ENCODE data around the gene TCAIM. TPM values are rescaled to one million over a fixed set of nuclear protein-coding genes. Genes with fewer than 3 reads are reported as not detected.

The TCAIM gene
- total RNA-seq, 3 donors from 2014 or later (not counting 1 experiment from before 2014, with no cell fraction given) = 10.9 to 11.2 (median 11.0) TPM

- Histone ChIP-seq H3K4me3 (ENCODE audit: low read length) (no peak overlapping the region), H3K27ac (ENCODE audit: low read length) (no peak overlapping the region), H3K27me3 (ENCODE audit: control insufficient read depth, insufficient read depth, low read length) (peaks cover 2% of the 10 kb centered on the region), H3K36me3 (ENCODE audit: control insufficient read depth, insufficient read depth, low read length) (no peaks in the 10 kb centered on the region), H3K9me3 (ENCODE audit: control insufficient read depth, insufficient read depth, low read length) (no peaks in the 10 kb centered on the region), H3K4me1 (ENCODE audit: control insufficient read depth, insufficient read depth, low read length) (no peaks in the 10 kb centered on the region)
- no peak for ATAC-seq
- Mint-ChIP-seq H3K9me3 (no peaks in the 10 kb centered on the region), H3K4me1 (no peaks in the 10 kb centered on the region), H3K36me3 (peaks cover 6% of the 10 kb centered on the region), H3K4me3 (no peak overlapping the region), H3K27me3 (ENCODE audit: low read depth in 2 of 2) (peaks cover 13 to 43% of the 10 kb centered on the region in 2 donors), H3K27ac (no peak overlapping the region)
- no peak for DNase-seq
- intact Hi-C loops (cut with micrococcal nuclease) = no loop called here
- TF ChIP-seq CTCF (IDR thresholded peaks at IDR 0.05) = no peak
- no CpG with 5 or more reads among the region's 2 CpGs for WGBS (ENCODE audit: insufficient coverage)
These were observed 12.5 kb upstream of the TCAIM start for GRCh38 chr3:44326019-44326418.

- H3K36me3 ChIP-seq (ENCODE audit: control insufficient read depth, insufficient read depth, low read length) = no peaks in the 10 kb centered on the region
- H3K27me3 ChIP-seq (ENCODE audit: control insufficient read depth, insufficient read depth, low read length) = peaks cover 2% of the 10 kb centered on the region
- no peak overlapping the region for H3K27ac ChIP-seq (ENCODE audit: low read length)
- Mint-ChIP-seq H3K27me3 (ENCODE audit: low read depth in 2 of 2) (peaks cover 11 to 38% of the 10 kb centered on the region in 2 donors), H3K36me3 (peaks cover 6% of the 10 kb centered on the region), H3K4me3 (no peak overlapping the region), H3K27ac (no peak overlapping the region), H3K9me3 (no peaks in the 10 kb centered on the region), H3K4me1 (no peaks in the 10 kb centered on the region)
- no peak for DNase-seq
- H3K4me1 ChIP-seq (ENCODE audit: control insufficient read depth, insufficient read depth, low read length) = no peaks in the 10 kb centered on the region
- no CpG with 5 or more reads among the region's 3 CpGs for WGBS (ENCODE audit: insufficient coverage)
- no peak overlapping the region for H3K4me3 ChIP-seq (ENCODE audit: low read length)
- ATAC-seq = no peak
- no peaks in the 10 kb centered on the region for H3K9me3 ChIP-seq (ENCODE audit: control insufficient read depth, insufficient read depth, low read length)
- intact Hi-C loops (cut with micrococcal nuclease) = no loop called here
- TF ChIP-seq CTCF (IDR thresholded peaks at IDR 0.05) = no peak
These were observed 12.1 kb upstream of the TCAIM start for GRCh38 chr3:44326515-44326914.

GRCh38 chr3:44329946-44330345 lies 8.6 kb upstream of the TCAIM start:
- intact Hi-C loops (cut with micrococcal nuclease) = loop anchor here (10.0 kb wide), 2 partner anchors 145 to 435 kb away; partner anchors contain the start of genes KIAA1143, KIF15 and ZNF445
- Histone ChIP-seq H3K9me3 (ENCODE audit: control insufficient read depth, insufficient read depth, low read length) (no peaks in the 10 kb centered on the region), H3K36me3 (ENCODE audit: control insufficient read depth, insufficient read depth, low read length) (no peaks in the 10 kb centered on the region), H3K4me1 (ENCODE audit: control insufficient read depth, insufficient read depth, low read length) (no peaks in the 10 kb centered on the region), H3K27ac (ENCODE audit: low read length) (no peak overlapping the region), H3K4me3 (ENCODE audit: low read length) (no peak overlapping the region), H3K27me3 (ENCODE audit: control insufficient read depth, insufficient read depth, low read length) (peaks cover 2% of the 10 kb centered on the region)
- no peaks in the 10 kb centered on the region for H3K9me3 Mint-ChIP-seq
- H3K27me3 Mint-ChIP-seq (ENCODE audit: low read depth in 2 of 2) = peaks cover 22 to 30% of the 10 kb centered on the region in 2 donors
- H3K36me3 Mint-ChIP-seq = peaks cover 6% of the 10 kb centered on the region
- H3K4me3 Mint-ChIP-seq = no peak overlapping the region
- H3K4me1 Mint-ChIP-seq = no peaks in the 10 kb centered on the region
- DNase-seq (no peak), ATAC-seq (no peak)
- no peak overlapping the region for H3K27ac Mint-ChIP-seq
- no peak for TF ChIP-seq CTCF (IDR thresholded peaks at IDR 0.05)

GRCh38 chr3:44330444-44330843 lies 8.1 kb upstream of the TCAIM start:
- no peak overlapping the region for H3K4me3 ChIP-seq (ENCODE audit: low read length)
- H3K4me1 ChIP-seq (ENCODE audit: control insufficient read depth, insufficient read depth, low read length) = no peaks in the 10 kb centered on the region
- Mint-ChIP-seq H3K9me3 (no peaks in the 10 kb centered on the region), H3K4me3 (no peak overlapping the region), H3K27me3 (ENCODE audit: low read depth in 2 of 2) (peaks cover 21 to 27% of the 10 kb centered on the region in 2 donors), H3K27ac (no peak overlapping the region), H3K4me1 (no peaks in the 10 kb centered on the region), H3K36me3 (peaks cover 6% of the 10 kb centered on the region)
- no peak for TF ChIP-seq CTCF (IDR thresholded peaks at IDR 0.05)
- H3K27me3 ChIP-seq (ENCODE audit: control insufficient read depth, insufficient read depth, low read length) = peaks cover 2% of the 10 kb centered on the region
- H3K9me3 ChIP-seq (ENCODE audit: control insufficient read depth, insufficient read depth, low read length) = no peaks in the 10 kb centered on the region
- DNase-seq = no peak
- no peak overlapping the region for H3K27ac ChIP-seq (ENCODE audit: low read length)
- 53% methylated on average over 2 of the region's 2 CpGs for WGBS (ENCODE audit: insufficient coverage)
- H3K36me3 ChIP-seq (ENCODE audit: control insufficient read depth, insufficient read depth, low read length) = no peaks in the 10 kb centered on the region
- no peak for ATAC-seq
- intact Hi-C loops (cut with micrococcal nuclease) = loop anchor here (10.0 kb wide), 2 partner anchors 144 to 434 kb away; partner anchors contain the start of genes KIAA1143, KIF15 and ZNF445
